Activated CD8-positive, alpha-beta T cell treated with anti-CD3 and anti-CD28 coated beads for 36 hours (primary cell): ENCODE measurements around the gene CFAP20. TPM values are rescaled to one million over a fixed set of nuclear protein-coding genes. Genes with fewer than 3 reads are reported as not detected.

ENCODE experiments used
- ATAC-seq: fragments of 200-7000 bp; cut with Tn5 transposase; one replicate; pipeline ENCODE4 v1.10.0; 2021; ENCODE audit warnings: mild to moderate bottlenecking, moderate library complexity
- CTCF ChIA-PET: fragments of 350-600 bp; sonication (Branson Sonifier 250); formaldehyde crosslinking; loops from one replicate; lab custom pipeline; 2021; ENCODE audit warnings: antibody characterized with exemption; lab: Charles Lee
- POLR2A ChIA-PET: fragments of 350-600 bp; sonication (Branson Sonifier 250); formaldehyde crosslinking; loops from one replicate; lab custom pipeline; 2021; ENCODE audit warnings: antibody characterized with exemption; lab: Charles Lee
- DNase-seq: peaks from one replicate; pipeline ENCODE4 v3.0.0-alpha.2; 2020
- H3K27ac Mint-ChIP-seq: one replicate; pipeline ENCODE4 v1.8.0; 2021; ENCODE audit warnings: mild to moderate bottlenecking, mixed read lengths
- H3K27me3 Mint-ChIP-seq: one replicate; pipeline ENCODE4 v1.8.0; 2021; ENCODE audit warnings: mixed read lengths
- H3K36me3 Mint-ChIP-seq: one replicate; pipeline ENCODE4 v1.8.0; 2021; ENCODE audit warnings: low read depth, mixed read lengths
- H3K4me1 Mint-ChIP-seq: one replicate; pipeline ENCODE4 v1.8.0; 2021; ENCODE audit warnings: low read depth, mixed read lengths
- H3K4me3 Mint-ChIP-seq: one replicate; pipeline ENCODE4 v1.8.0; 2021; ENCODE audit warnings: mild to moderate bottlenecking, moderate library complexity, mixed read lengths
- H3K9me3 Mint-ChIP-seq: one replicate; pipeline ENCODE4 v1.8.0; 2021; ENCODE audit warnings: mixed read lengths
- CTCF ChIP-seq: fragments of 200-600 bp; IDR thresholded peaks from one replicate; pipeline ENCODE4 v1.8.0; 2022; ENCODE audit warnings: antibody characterized with exemption, mild to moderate bottlenecking
- intact Hi-C: fragments of 100-400 bp; cut with micrococcal nuclease; formaldehyde crosslinking; loops from one replicate; pipeline ENCODE4 v1.10.0; 2022
- total RNA-seq, 2 experiments: library from RNA; stranded (reverse); gene quantifications; one replicate each; pipeline ENCODE4 v1.2.3, GENCODE V29; 2021

The CFAP20 gene
- total RNA-seq, 2 experiments from 2014 or later: 36.5 to 40.4 TPM

DNA sequence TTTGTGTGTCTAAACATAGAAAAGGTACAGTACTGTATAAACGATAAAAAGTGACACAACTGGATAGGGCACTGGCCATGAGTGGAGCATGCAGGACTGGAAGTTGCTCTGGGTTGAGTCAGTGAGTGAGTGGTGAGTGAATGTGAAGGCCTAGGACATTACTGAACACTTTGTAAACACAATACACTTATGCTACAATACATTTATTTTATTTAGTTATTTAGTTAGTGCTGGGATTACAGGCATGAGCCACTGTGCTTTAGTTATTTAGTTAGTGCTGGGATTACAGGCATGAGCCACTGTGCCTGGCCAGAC is 4.6 kb downstream of the CFAP20 start:
- DNase-seq (no peak), ATAC-seq (no peak)
- Mint-ChIP-seq H3K4me3 (no peak overlapping the region), H3K36me3 (peaks cover 7% of the 10 kb centered on the region), H3K9me3 (peaks cover 2% of the 10 kb centered on the region), H3K27ac (no peak overlapping the region), H3K4me1 (peaks cover 67% of the 10 kb centered on the region), H3K27me3 (no peaks in the 10 kb centered on the region)
- ChIA-PET CTCF (interaction anchor here (1.4 kb wide), 1 partner anchor 27 kb away, joined by 3 read pairs; no protein-coding TSS in a partner anchor), POLR2A (no interaction called here)
- no peak for TF ChIP-seq CTCF
- intact Hi-C loops: no loop called here

DNA sequence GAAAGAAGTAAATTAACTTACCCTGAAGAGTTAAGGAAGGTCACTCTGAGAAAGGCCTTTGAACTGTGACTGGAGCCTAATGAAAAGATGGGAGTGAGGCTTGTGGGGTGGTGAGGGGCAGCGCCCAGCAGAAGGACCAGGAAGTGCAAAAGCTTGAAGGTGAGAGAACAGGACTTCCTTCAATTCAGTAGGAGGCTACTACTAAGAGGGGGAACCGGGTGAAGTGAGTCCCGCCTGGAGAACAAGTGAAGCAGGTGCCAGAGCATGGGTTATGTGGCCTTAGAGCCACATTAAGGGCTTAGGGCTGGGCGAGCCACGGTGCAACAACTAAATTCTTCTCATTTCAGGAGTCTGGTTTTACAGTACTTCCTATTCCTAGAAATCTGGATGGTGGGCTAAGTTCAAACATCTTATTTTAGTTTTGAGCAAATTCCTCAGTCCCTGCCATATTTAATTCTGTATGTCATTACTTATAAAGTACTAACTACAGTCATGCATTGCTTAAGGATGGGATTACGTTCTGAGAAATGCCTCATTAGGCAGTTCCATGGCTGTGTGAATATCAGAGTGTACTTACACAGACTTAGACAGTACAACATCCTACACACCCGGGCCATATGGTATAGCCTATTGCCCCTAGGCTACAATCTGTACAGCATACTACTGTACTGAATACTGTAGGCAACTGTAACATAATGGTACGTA is 5.1 kb downstream of the CFAP20 start:
- Mint-ChIP-seq H3K4me3 (no peak overlapping the region), H3K27me3 (no peaks in the 10 kb centered on the region), H3K4me1 (peaks cover 65% of the 10 kb centered on the region), H3K36me3 (peaks cover 5% of the 10 kb centered on the region), H3K27ac (peak overlapping the region; percentile 8), H3K9me3 (no peaks in the 10 kb centered on the region)
- no peak for TF ChIP-seq CTCF
- ChIA-PET POLR2A (no interaction called here), CTCF (interaction anchor here (0.6 to 7.2 kb wide), 2 partner anchors 27 to 456 kb away, joined by 3 to 30 read pairs; no protein-coding TSS in a partner anchor)
- no peak for ATAC-seq
- intact Hi-C loops: no loop called here
- DNase-seq: no peak

DNA sequence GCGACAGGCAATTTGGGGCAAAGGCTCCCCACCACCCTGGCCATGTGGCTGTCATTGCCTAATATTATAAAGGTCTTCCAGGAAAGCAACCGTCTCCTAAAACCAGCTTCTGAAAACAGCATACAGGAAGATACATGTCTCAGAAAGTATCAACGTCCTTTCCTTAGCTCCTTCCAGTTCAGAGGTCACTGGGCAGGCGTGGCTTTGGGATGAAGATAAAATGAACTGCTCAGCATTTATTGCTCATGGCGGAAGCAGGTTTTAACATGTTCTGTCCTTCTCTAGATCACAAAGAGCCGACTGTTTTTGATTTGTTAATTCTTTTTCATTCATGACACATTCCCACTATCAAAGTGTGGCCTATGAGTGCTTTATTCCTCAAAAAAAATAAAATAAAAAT is 8.0 kb downstream of the CFAP20 start:
- ChIA-PET CTCF (interaction anchor here (0.8 to 7.2 kb wide), 6 partner anchors 9 to 222 kb away, joined by 3 to 30 read pairs (median 5); partner anchors contain the start of gene CFAP20), POLR2A (interaction anchor here (0.6 kb wide), 1 partner anchor 101 kb away, joined by 6 read pairs; no protein-coding TSS in a partner anchor)
- DNase-seq (no peak), ATAC-seq (no peak)
- Mint-ChIP-seq H3K27me3 (no peaks in the 10 kb centered on the region), H3K4me1 (peaks cover 51% of the 10 kb centered on the region), H3K9me3 (no peaks in the 10 kb centered on the region), H3K4me3 (no peak overlapping the region), H3K27ac (no peak overlapping the region), H3K36me3 (peaks cover 4% of the 10 kb centered on the region)
- intact Hi-C loops: no loop called here
- no peak for TF ChIP-seq CTCF

DNA sequence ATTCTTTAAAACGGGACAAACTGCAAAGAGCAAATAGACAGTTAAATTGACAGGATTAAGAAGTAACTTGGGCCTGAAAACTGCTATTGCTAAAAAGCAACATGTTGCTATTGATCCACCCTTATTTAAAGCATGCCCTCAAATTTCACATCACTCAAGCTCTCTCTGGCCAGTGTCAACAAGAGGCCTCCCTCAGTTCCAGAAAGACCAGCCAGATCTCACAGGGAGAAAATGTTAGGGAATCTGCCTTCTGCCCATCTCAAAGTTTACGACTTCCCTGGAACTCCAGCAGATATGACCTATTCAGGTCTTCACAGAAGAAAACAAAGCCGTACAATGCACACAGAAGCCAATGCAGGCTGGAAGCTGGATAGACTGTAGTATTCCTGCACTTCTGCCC is 8.9 kb downstream of the CFAP20 start:
- intact Hi-C loops: no loop called here
- Mint-ChIP-seq H3K36me3 (peaks cover 8% of the 10 kb centered on the region), H3K9me3 (no peaks in the 10 kb centered on the region), H3K4me3 (no peak overlapping the region), H3K4me1 (peaks cover 43% of the 10 kb centered on the region), H3K27me3 (no peaks in the 10 kb centered on the region), H3K27ac (no peak overlapping the region)
- CTCF ChIA-PET: interaction anchor here (1.5 to 7.2 kb wide), 3 partner anchors 10 to 53 kb away, joined by 3 to 30 read pairs (median 10); partner anchors contain the start of gene CFAP20
- no peak for ATAC-seq
- no peak for DNase-seq
- TF ChIP-seq CTCF: no peak
- POLR2A ChIA-PET: no interaction called here

DNA sequence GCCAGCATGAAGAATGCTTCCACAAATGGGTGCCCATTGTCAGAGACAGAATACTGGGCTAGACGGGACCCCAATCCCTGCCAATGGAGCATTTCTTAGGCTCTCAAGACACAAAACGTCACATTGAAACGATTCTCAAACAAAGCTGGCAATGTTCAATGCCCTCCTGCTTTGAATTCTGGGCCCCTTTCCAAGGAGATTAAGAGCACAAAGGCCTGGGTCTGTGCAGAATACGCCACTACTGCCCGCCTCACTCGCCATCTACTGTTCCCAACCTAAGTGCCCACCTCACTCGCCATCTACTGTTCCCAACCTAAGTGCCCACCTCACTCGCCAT is 9.7 kb downstream of the CFAP20 start:
- H3K36me3 Mint-ChIP-seq: peaks cover 16% of the 10 kb centered on the region
- H3K4me1 Mint-ChIP-seq: peaks cover 39% of the 10 kb centered on the region
- intact Hi-C loops: no loop called here
- H3K27me3 Mint-ChIP-seq: no peaks in the 10 kb centered on the region
- ATAC-seq (no peak), DNase-seq (no peak)
- ChIA-PET CTCF (interaction anchor here (7.2 kb wide), 1 partner anchor 22 kb away, joined by 30 read pairs; no protein-coding TSS in a partner anchor), POLR2A (no interaction called here)
- no peak for TF ChIP-seq CTCF
- H3K27ac Mint-ChIP-seq: no peak overlapping the region
- no peak overlapping the region for H3K4me3 Mint-ChIP-seq
- no peaks in the 10 kb centered on the region for H3K9me3 Mint-ChIP-seq
